Stimulated activated CD4-positive, alpha-beta T cell treated with anti-CD3 and anti-CD28 coated beads, Interleukin-15, amount 100 ng/mL, for 24 hours (primary cell): ENCODE measurements around the gene STAT4.

Source experiments
- DNase-seq: peaks from one replicate; pipeline ENCODE4 v3.0.0-alpha.2; 2020

STAT4 gene, protein sequence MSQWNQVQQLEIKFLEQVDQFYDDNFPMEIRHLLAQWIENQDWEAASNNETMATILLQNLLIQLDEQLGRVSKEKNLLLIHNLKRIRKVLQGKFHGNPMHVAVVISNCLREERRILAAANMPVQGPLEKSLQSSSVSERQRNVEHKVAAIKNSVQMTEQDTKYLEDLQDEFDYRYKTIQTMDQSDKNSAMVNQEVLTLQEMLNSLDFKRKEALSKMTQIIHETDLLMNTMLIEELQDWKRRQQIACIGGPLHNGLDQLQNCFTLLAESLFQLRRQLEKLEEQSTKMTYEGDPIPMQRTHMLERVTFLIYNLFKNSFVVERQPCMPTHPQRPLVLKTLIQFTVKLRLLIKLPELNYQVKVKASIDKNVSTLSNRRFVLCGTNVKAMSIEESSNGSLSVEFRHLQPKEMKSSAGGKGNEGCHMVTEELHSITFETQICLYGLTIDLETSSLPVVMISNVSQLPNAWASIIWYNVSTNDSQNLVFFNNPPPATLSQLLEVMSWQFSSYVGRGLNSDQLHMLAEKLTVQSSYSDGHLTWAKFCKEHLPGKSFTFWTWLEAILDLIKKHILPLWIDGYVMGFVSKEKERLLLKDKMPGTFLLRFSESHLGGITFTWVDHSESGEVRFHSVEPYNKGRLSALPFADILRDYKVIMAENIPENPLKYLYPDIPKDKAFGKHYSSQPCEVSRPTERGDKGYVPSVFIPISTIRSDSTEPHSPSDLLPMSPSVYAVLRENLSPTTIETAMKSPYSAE

DNA sequence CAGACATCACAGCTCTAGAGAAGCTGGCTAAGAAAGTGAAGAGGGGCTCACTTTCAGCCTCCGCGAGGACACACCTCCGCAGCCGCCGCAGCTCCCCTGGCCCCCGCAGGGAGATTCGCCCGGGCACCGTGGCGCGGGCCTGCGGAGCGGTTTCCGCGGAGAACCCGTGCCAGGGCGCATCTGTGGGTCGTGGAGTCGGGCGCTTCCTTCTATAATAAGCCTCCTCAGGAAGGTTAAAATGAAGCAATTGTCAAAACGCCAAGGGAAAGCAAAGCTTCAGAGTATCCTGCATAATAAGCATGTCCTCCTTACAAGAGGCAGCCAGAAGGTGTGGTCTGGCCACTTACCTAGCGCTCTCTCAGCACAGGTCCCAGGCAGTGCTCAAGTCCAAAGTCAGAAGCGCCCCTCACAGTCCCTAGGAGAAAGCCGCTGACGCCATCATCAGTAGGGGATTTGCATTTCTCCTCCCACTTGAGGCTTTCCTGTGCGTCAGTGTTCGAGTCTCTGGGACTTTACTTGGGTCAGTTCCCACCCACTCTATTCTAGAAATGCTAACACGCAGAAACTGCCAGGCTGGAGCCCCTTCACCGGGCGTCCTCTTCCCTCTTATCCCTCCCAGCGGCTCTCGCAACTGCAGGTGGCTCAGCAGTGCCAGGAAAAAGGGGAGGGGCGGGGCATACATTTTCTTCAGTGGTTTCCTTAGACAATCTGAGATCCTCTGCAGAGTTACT, at the start of gene STAT4:
STAT4 (minus strand) TSS at position 395 of the 731 bp plus-strand sequence. CDS start 2,791 bp downstream, outside the sequence.
- peak; percentile 89 for DNase-seq

DNA sequence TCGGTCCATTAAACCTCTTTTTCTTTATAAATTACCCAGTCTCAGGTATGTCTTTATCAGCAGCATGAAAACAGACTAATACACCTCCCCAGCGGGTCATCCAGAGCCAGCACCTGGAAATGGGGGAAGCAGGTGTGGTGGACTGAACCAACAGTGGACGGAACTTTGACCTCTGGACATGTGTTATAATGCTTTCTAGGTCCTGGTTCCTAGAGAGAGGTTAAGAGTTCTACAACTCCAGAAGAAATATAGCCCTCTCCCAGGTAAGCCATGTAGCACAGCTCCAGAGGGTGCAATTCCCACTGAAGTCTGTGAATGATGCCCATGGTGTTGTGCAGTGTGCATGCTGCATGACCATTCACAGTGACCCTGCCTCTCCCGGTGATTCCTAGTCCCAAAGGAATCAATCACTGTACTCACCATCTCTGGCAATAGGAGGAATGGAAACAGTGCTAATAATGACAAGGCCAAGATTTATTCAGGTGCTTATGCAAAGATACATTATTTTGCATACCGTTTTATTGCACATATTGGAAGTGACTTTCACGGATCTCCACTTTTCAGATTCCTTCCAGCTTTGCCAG, 49.2 kb upstream of the STAT4 start:
- no peak for DNase-seq

DNA sequence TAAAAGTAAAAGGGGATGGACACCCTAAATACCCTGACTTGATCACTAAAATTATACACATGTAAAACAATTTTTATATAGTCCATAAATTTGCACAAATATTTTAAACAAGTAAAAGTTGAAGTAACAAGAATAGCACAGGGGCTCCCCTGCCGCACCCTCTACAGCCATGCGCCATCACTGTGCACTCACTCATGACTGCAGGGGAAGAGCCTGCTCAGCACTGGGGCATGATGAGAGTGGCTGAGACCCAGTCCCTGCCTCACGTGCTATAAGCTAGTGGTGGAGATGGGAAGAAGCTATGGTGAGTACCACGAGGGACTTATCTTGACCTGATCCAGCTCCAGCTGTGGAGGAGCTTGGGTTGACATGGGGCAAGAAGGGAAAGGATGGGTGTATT, 47.5 kb upstream of the STAT4 start:
- DNase-seq = no peak

DNA sequence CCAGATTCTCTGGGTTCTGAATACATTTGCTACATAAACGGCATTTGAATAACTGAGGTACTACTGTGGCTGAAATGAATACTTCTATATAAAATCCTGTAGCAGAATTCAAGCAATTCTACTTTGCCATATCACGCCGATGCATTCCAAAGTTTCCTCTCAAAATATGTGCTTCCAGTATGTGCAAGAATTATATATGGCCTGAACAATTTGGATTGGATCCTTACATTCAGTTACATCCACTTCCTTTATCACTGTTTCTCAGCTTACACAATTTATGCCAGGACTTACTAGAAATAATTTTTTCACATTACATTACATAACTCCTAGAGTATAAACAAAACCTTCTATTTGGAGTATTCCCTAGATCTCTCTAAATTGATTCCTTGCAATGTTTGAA, 46.3 kb upstream of the STAT4 start:
- no peak for DNase-seq

DNA sequence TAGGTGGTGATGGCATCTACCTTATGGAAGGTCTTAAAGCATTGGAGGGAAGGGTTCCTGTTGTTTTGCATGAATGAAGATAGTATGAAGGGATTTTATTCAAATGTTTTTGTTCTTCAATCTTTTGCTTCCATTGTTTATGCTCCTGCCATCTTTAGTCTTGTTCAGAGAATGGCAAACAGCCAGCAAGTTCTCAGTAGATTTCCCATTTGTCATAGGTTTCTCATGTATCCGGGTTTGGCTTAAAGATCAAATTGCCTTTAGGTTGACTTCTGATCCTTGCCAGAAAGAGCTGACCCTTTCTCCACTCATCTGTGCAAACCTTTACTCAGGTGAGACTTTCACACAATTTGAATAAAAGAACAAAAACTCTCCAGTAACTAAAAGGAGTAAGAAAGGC, 44.2 kb upstream of the STAT4 start:
- no peak for DNase-seq

DNA sequence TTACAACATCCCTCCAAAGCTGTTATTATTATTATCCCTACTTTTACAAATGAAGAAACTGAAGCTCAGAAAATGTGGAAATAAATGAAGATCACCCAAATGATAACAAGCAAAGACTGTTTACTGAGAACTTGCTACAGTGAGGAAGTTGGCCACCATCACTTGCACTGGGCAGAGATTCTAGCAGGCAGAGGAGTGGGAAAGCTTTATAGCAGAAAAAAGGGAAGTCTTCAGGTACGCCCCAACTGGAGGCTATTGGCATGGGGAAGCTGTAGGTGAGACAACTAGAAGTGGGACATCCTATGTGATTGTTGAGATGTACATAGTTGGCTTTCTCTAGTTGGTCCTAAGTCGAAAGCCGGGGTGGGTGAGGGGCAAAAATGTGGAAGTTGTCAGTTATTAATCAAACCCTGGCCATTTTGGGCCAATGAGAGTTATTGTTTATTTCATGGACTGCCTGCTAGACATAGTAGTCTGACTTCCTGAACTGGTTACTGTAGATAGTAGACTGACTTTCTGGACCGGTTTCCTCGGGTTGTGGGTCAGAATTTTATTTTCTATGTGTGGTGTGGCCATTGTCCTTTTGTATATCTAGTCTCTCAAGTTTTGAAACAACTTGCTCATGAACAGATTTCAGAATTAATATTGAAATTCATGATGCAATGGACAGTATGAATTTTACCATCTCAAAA, 40.2 kb upstream of the STAT4 start:
- no peak for DNase-seq

DNA sequence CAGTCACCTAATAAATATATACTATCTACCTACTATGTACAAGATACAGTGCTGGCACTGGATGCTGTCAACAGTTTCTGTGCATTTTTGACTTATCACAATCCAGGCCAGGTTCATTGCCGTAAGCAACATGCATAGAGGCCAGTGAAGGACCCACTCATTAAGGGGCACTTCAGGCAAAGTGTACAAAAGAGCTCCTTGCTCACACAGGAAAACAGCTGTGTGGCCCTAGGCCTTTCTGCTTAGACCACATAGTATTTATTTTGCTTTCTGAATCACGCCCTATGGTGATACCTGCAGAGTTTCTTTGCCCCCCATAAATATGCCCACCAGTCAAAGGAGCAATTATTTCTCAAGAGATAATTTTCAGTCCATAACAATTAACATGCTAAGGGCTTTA, 39.6 kb upstream of the STAT4 start:
- no peak for DNase-seq

DNA sequence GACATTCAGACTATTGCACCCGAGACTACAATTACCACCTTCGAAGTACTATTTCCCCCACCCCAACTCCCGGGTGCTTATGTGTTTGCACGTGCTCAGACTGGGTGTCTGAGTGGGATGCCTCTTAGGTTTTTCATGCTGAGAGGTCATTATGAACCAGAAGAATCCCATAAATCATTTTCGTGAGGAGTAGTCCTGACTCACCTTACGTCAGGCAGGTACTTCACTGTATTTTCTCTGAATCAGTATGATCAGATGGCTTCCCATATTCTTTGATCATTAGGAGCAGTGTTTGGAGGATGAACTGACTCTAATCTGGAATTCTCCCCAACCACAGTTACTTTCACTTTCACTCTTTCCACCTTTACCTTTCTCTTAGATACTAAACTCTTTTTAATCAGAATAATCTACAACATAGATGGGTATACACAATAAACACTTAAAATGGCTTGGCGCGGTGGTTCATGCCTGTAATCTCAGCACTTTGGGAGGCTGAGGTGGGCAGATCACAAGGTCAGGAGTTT, 38.4 kb upstream of the STAT4 start:
- no peak for DNase-seq

DNA sequence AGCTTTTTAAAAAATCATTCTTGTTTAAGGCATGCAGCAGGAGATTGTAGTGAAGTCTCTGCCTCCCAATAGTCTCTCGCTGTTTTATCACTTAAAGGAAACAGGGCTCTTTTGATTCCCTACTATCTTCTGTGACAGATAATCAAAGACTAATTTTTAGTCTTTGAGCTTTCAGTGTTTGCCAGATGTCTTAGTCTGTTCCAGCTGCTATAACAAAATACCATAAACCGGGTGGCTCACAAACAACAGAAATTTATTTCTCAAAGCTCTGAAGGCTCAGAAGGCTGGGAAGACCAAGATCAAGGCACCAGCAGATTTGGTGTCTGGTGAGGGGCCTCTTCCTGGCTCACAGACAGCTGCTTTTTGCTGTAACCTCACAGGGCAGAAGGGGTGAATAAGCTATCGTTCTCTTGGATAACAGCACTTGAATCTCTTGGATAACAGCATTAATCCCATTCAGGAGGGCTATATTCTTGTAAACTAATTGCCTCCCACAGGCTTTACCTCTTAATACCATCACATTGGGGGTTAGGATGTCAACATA, 37.8 kb upstream of the STAT4 start:
- no peak for DNase-seq

DNA sequence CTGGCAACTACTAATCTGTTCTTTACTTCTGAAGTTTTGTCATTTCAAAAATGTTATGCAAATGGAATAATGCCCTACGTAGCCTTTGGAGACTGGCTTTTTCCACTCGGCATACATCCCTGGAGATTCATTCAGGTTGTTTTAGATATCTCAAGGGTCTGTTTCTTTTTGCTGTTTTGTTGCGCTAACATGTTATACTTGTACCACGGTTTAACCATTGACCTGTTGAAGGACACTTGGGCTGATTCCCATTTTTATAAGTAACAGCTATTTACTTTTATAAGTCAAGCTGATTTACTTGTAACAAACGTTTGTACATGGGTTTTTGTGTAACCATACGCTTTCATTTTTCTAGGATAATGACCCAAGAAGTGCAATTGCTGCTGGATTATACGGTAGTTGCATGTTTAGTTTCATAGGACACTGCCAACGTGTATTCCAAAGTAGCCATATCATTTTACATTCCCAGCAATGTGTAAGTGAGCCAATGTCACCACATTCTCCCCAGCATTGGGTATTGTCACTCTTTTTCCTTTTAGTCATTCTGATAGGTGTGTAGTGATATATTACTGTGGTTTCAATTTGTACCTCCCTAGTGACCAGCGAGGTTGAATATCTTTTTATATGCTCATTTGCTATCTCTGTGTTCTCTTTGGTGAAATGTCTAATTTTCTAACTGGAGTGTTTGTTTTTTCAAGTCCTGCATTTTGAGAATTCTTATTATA, 36.5 kb upstream of the STAT4 start:
- no peak for DNase-seq

DNA sequence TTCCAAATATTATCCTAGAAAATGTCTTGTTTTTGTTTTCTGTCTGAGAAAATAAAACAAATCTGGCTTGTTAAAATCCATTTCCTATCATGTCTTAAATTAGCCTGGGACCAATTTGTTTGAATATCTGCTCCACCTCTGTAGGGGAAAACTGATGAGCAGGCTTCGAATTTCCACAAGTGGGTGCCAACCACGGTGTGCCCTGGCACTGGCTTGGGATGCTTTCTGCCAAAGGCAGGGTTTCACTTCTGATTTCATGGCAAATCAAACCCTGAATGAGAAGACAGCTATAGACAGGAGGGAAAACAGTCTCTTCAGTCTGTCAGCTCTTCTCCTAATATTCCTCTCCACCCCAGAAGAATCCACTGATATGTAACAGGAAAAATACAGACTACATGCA, 33.7 kb upstream of the STAT4 start:
- no peak for DNase-seq

DNA sequence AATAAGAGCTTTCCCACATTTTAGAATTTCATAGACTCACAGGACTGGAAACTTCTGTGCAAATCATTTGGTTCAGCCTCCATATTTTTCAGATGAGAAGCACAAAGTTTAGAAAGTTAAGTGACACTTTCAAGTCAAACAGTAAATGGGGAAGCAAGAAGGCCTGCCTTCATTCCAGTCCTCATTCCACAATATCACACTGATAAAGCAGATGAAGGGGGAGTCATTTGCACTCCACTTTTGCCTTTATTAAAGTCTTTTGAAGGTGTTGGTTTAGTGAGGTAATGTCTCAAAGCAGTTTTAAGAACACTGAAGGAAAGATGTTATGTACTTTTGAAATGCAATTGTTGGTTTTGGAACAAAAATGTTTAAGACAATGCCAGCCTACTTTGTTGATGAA, 32.7 kb upstream of the STAT4 start:
- DNase-seq = no peak

DNA sequence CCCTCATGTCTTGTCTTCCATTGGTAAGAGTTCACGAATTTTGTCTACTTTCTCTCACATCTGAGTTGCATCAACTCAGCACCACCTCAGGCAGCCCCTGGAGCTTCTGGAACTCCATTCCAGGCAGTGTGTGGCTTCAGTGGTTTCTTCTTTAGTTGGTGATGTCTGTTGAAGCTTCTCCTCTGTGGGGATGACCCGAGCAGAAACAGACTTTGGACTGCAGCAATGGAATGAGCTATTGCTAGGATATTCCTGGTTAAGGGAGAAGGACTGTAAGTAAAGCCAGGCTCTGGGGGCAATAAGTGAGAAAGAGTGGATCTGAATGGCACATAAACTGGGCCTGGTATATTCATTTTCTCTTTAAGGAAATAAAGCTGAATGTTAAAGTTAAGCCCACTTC, 32.3 kb upstream of the STAT4 start:
- DNase-seq = no peak

DNA sequence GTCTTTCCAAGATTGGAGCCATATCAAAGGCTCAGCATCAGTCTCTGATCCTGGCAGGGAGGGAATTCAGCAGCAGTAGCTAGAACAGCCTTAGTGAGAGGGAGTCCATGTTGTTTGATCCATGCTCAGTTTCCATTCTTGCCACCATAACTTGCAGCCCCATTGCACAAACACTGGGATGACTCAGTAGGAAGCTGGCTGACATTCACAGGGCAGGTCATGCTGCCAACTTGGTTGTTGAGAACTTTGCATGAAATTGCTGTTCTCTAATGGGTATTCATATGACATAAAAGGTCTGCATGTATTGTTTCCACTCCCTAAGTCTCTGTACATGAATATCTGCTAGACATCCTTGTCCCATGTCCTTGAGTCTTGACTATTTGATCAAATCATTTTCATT, 29.9 kb upstream of the STAT4 start:
- DNase-seq = no peak

DNA sequence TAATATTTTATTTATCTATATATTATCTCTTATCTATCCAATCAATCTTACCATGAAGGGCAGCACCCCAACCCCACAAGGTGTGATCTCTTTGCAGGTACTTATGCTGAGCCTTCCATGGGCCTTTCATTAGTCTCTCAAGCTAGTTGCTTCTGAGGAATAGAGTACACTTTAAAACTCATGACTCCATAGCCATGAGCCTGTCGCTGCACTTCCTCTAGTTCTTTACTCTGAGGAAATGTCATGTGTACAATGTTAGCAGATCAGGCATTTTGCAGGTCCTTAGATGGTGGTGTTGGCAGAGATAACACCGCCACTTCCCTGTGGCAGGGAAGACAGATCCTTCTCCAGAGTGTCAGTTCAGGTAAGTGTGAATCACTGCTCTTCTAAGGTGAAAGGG, 29.5 kb upstream of the STAT4 start:
- DNase-seq = no peak

DNA sequence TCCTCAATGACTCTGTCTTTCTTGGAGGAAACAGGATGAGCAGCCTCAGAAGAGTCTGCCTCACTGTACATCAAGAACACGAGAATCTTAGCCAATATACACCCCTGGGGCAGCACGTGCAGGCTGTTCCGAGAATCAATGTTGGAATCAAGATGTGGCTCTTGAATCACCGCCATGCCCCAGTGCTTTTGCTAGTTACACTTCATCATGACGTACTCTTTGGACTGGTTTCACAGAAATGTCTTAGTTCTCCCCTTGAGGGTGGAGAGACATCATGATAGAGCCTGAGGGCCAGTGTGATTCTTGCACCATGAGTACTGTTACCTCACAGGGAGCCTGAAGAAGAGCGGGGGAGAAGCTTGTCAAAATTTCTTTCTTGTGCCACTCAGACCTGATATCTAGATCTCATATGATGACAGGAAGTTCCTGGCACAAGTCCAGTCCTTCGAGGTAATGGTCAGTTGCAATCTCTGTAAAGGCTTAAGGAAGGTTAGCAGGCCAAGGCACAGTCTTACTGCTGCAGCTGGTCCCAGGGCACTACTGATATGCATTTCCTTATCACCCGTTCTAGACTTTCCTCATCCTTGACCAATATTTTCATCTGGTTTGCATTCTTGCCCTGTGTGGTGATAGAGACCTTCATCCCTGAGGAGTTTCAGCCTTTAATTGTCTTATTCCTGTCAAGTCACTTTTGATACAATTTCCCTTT, 28.2 kb upstream of the STAT4 start:
- no peak for DNase-seq

DNA sequence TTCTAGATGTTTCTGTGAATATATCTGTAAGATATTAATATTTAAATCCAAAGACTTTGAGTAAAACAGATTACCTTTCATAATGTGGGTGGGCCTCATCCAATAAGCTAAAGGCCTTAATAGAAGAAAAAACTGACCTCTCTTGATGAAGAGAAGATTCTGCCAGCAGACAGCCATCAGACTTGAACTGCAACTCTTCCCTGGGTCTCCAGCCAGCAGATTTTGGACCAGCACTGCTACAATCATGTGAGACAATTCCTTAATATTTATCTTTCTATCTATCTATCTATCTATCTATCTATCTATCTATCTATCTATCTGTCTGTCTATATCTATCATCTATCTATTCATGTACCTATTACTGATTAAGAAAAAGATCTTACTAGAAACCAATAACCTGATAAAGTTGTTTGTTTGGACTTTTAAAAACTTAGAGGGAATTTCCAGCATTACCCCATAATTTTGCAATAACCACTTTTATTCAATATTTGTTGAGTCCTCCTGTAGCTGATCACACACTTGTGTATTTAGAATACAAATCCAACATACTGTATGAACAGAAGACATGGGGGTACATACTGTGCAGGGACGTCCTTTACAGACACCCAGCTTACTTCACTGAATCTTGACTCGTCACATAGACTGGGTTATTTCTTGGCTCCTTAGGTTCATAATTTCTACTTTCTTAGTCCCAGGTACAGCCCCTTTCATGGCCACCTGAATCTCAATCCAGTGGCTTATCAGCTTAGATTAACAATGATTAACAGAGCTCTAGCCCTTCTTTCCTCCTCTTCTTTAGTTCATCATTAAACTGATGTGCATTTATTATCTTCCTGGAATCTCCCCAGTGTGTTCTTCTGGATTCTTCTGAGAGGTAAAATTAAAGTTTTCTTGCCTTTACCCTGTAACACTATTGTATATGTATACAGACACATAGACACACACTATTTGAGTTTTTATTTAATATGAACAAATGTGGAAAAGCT, 27.2 kb upstream of the STAT4 start:
- DNase-seq = no peak

DNA sequence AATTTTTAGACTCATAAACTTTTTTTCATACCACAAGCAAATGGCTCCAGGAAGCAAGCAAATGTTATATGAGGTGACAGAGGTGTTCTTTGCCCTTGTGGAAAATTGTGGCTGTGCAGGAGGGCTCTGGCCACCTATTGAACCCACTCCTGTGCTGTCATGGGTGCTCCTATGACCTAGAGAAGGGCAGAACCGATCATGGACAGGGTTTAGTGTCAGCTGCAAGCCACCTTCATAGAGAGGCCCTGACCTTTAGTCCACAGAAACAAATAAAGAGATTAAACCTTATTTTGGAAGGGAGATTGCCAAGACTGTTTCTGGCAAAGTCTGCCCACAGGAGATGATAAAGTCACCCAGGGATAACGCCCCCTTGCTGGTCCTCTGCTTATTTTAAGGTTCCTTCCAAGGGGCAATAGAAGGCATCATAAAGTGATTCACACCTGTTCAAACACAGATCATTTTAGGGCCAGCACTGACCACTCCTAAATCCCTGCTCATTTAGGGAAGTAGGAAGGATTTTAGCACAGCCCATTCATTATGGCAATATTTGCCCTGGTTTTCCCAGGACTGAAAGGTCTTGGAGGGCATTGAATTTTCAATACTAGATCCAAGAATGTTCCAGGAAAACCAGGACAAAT, 26.1 kb upstream of the STAT4 start:
- DNase-seq = no peak

DNA sequence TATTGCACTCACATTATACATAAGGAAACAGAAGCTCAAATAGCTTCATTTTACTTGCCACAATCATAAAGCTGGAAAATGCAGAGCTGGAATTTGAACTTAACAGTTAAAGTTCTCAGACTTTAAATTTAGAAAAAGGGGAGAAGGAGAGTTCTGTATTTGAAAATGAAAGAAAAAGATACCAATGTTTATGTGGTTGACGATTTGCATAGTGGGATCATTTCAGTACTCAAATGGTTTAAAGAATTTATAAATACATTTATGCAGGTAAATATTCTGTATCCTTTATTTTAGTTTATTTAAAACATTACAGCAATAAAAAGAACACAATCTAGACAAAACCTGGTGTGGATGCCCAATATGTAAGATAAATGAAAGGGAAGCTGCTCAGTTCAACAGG, 25.5 kb upstream of the STAT4 start:
- no peak for DNase-seq
